Esophagus (tissue), 2 donors: ENCODE data around the gene EEF2KMT. TPM values are rescaled to one million over a fixed set of nuclear protein-coding genes. Genes with fewer than 3 reads are reported as not detected.

Experiments
- polyA plus RNA-seq, 2 donors: library from polyadenylated mRNA; stranded (reverse); fragments of 200-250 nt; gene quantifications; one replicate each; pipeline ENCODE4 v1.2.3, GENCODE V29; 2013
- donor health status: healthy with polysubstance abuse.
- donor health status: Bipolar disorder and iron deficiency.

The EEF2KMT gene
- polyA plus RNA-seq, 2 donors, result 4.4 to 8.4 TPM

Other genes with a start within 250 kb of the EEF2KMT start
- 100 to 1,000 TPM; 561 to 739 TPM for gene PPL, start 160.6 kb downstream of the EEF2KMT start, polyA plus RNA-seq
- under 1 TPM; 0.19 to 0.49 TPM for gene SEC14L5, start 139.5 kb downstream of the EEF2KMT start, polyA plus RNA-seq
- 1 to 10 TPM; 5.5 to 9.6 TPM for gene NAGPA, start 63.9 kb downstream of the EEF2KMT start, polyA plus RNA-seq
- gene C16orf89, start 31.8 kb downstream of the EEF2KMT start, polyA plus RNA-seq, result under 1 TPM; 0.26 to 0.88 TPM
- 10 to 100 TPM in 1 of 2 donors, 1 to 10 TPM in 1; 7.6 to 12.5 TPM for gene ALG1, start 26.0 kb downstream of the EEF2KMT start, polyA plus RNA-seq